CD4-positive, alpha-beta T cell (primary cell): ENCODE data around the gene SPDEF. TPM values are rescaled to one million over a fixed set of nuclear protein-coding genes. Genes with fewer than 3 reads are reported as not detected.

Experiments used
- ATAC-seq: fragments of 200-7000 bp; cut with Tn5 transposase; one replicate; pipeline ENCODE4 v1.10.0; 2022; ENCODE audit warnings: mild to moderate bottlenecking; ENCODE audit not compliant: poor library complexity
- CTCF ChIA-PET: fragments of 350-600 bp; sonication (Branson Sonifier 250); formaldehyde crosslinking; loops from one replicate; lab custom pipeline; 2021; ENCODE audit warnings: antibody characterized with exemption, inconsistent platforms; lab: Charles Lee
- POLR2A ChIA-PET: fragments of 350-600 bp; sonication (Branson Sonifier 250); formaldehyde crosslinking; loops from one replicate; lab custom pipeline; 2021; ENCODE audit warnings: antibody characterized with exemption, inconsistent platforms; lab: Charles Lee
- DNase-seq, 14 experiments: peaks; one replicate each; pipeline ENCODE4 v3.0.0-alpha.2; 2013 to 2020; ENCODE audit warnings: mixed read lengths in 2 of 14
- H3K27ac ChIP-seq, 2 donors: one replicate each; pipeline versions ENCODE4 v1.5.1 to v1.7.0; 2013; ENCODE audit warnings: low read length in 2 of 2, low read depth in 1 of 2, mild to moderate bottlenecking in 1 of 2
- H3K27me3 ChIP-seq, 2 experiments: 1 replicate in 1 of 2; 2 replicates in 1 of 2; pipeline versions ENCODE4 v1.6.1 to v1.7.0; 2013; ENCODE audit warnings: low read length in 2 of 2, control low read depth in 1 of 2, mild to moderate bottlenecking in 1 of 2, moderate library complexity in 1 of 2; ENCODE audit not compliant: insufficient read depth in 2 of 2, control insufficient read depth in 1 of 2
- H3K36me3 ChIP-seq: one replicate; pipeline ENCODE4 v1.6.1; 2013; ENCODE audit warnings: low read length, control low read depth; ENCODE audit not compliant: insufficient read depth
- H3K4me1 ChIP-seq: one replicate; pipeline ENCODE4 v1.6.1; 2013; ENCODE audit warnings: low read length, control low read depth; ENCODE audit not compliant: insufficient read depth
- H3K4me3 ChIP-seq: one replicate; pipeline ENCODE4 v1.5.1; 2013; ENCODE audit warnings: mild to moderate bottlenecking, low read length, moderate library complexity
- H3K9me3 ChIP-seq, 2 experiments: 1 replicate in 1 of 2; 2 replicates in 1 of 2; pipeline versions ENCODE4 v1.6.1 to v1.7.0; 2013; ENCODE audit warnings: low read length in 2 of 2, mild to moderate bottlenecking in 2 of 2, control low read depth in 1 of 2, moderate library complexity in 1 of 2; ENCODE audit not compliant: control insufficient read depth in 1 of 2, insufficient read depth in 1 of 2
- H3K27ac Mint-ChIP-seq: one replicate; pipeline ENCODE4 v1.8.0; 2020; ENCODE audit warnings: mixed read lengths
- H3K27me3 Mint-ChIP-seq: one replicate; pipeline ENCODE4 v1.8.0; 2021; ENCODE audit warnings: mixed read lengths
- H3K36me3 Mint-ChIP-seq: one replicate; pipeline ENCODE4 v1.8.0; 2021; ENCODE audit warnings: low read depth, mixed read lengths
- H3K4me1 Mint-ChIP-seq: one replicate; pipeline ENCODE4 v1.8.0; 2021; ENCODE audit warnings: low read depth, mixed read lengths
- H3K4me3 Mint-ChIP-seq: one replicate; pipeline ENCODE4 v1.8.0; 2020; ENCODE audit warnings: mild to moderate bottlenecking, mixed read lengths
- H3K9me3 Mint-ChIP-seq: one replicate; pipeline ENCODE4 v1.8.0; 2020; ENCODE audit warnings: mixed read lengths
- intact Hi-C, 2 experiments: fragments of 100-400 bp; cut with DNase I in 1 of 2; cut with micrococcal nuclease in 1 of 2; formaldehyde crosslinking; loops; one replicate each; pipeline versions ENCODE4 v1.15.1 to v1.9.0; 2023 to 2025; cut with DNase I, micrococcal nuclease
- total RNA-seq, 174 experiments: library from RNA in 2 of 174; stranded (reverse) in 2 of 174; gene quantifications; one replicate each; pipeline ENCODE4 v1.2.3 and lab custom pipeline; 2021 to 2026
- TF ChIP-seq, protein P1 (sequence below): fragments of 200-600 bp; IDR thresholded peaks from one replicate; pipeline ENCODE4 v1.8.0; 2022; ENCODE audit warnings: antibody characterized with exemption, mild to moderate bottlenecking

Gene SPDEF
- total RNA-seq, 2 experiments from 2014 or later = 0.17 to 0.36 TPM

GRCh38 chr6:34526992-34527728 is 29.0 kb downstream of the SPDEF start:
- H3K9me3 ChIP-seq = no peaks in the 10 kb centered on the region
- POLR2A ChIA-PET = interaction anchor here (0.6 to 2.0 kb wide), 3 partner anchors 73 to 264 kb away, joined by 3 to 5 read pairs (median 3); partner anchors contain the start of gene RPS10
- no peak overlapping the region for H3K27ac ChIP-seq
- no peaks in the 10 kb centered on the region for H3K36me3 Mint-ChIP-seq
- DNase-seq (peak; percentile 94 to 99 (median 97)), ATAC-seq (peak; percentile 98)
- H3K27me3 Mint-ChIP-seq = no peaks in the 10 kb centered on the region
- no peaks in the 10 kb centered on the region for H3K36me3 ChIP-seq
- peak overlapping the region; percentile 75 for H3K27ac Mint-ChIP-seq
- H3K9me3 Mint-ChIP-seq = no peaks in the 10 kb centered on the region
- intact Hi-C loops = loop anchor here (1.0 to 10.0 kb wide), 10 partner anchors 82 to 742 kb away; partner anchors contain the start of genes ANKS1A (in 1 of the 2), BLTP3A (in 1 of the 2), HMGA1 (in 1 of the 2) and ILRUN (in 1 of the 2)
- H3K4me1 ChIP-seq = peaks cover 15% of the 10 kb centered on the region
- TF ChIP-seq, protein P1, sequence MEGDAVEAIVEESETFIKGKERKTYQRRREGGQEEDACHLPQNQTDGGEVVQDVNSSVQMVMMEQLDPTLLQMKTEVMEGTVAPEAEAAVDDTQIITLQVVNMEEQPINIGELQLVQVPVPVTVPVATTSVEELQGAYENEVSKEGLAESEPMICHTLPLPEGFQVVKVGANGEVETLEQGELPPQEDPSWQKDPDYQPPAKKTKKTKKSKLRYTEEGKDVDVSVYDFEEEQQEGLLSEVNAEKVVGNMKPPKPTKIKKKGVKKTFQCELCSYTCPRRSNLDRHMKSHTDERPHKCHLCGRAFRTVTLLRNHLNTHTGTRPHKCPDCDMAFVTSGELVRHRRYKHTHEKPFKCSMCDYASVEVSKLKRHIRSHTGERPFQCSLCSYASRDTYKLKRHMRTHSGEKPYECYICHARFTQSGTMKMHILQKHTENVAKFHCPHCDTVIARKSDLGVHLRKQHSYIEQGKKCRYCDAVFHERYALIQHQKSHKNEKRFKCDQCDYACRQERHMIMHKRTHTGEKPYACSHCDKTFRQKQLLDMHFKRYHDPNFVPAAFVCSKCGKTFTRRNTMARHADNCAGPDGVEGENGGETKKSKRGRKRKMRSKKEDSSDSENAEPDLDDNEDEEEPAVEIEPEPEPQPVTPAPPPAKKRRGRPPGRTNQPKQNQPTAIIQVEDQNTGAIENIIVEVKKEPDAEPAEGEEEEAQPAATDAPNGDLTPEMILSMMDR = peak; percentile 78
- CTCF ChIA-PET = interaction anchor here (0.8 to 1.9 kb wide), 5 partner anchors 33 to 278 kb away, joined by 3 to 6 read pairs (median 3); partner anchors contain the start of gene BLTP3A
- H3K4me3 Mint-ChIP-seq = peak overlapping the region; percentile 54
- H3K4me1 Mint-ChIP-seq = peaks cover 11% of the 10 kb centered on the region
- peak overlapping the region; percentile 26 for H3K4me3 ChIP-seq
- H3K27me3 ChIP-seq = no peaks in the 10 kb centered on the region

DNA sequence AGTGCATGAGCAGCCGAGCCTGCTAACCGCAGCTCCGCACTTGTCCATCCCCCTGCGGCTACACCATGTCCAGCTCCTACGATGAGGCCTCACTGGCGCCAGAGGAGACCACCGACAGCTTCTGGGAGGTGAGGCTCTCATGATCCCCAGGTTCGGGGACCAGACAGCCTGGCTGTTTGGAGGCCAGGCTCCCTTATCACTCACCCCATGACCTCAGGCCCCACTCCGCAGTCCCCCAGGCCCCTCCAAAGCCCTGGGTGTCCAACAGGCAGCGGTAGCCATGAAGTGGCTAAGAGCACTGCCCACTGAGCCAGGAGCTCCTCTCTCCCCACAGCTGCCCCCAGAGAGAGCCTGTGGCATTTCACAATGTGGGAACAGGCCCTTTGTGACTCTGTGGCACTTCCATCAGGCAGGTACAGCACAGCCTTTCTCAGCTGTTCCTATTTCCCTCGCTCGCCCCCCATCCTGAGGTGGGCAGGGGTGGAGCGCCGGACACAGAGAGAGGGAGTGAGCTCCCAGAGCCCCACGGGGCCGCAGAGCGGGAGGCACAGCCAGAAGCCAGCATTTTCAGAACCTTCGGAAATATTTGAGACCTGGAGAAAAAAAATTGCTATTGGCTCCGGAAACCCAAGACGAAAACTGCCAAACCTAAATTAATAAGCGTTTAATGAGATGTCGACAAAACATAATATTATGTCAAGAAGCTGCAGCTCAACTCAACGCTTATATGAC is 29.7 kb downstream of the SPDEF start:
- Mint-ChIP-seq H3K4me1 (peaks cover 11% of the 10 kb centered on the region), H3K4me3 (no peak overlapping the region), H3K9me3 (no peaks in the 10 kb centered on the region), H3K27ac (peak overlapping the region; percentile 75), H3K36me3 (no peaks in the 10 kb centered on the region), H3K27me3 (no peaks in the 10 kb centered on the region)
- CTCF ChIA-PET = interaction anchor here (1.1 to 1.9 kb wide), 3 partner anchors 57 to 277 kb away, joined by 3 to 6 read pairs (median 3); no protein-coding TSS in a partner anchor
- Histone ChIP-seq H3K9me3 (no peaks in the 10 kb centered on the region), H3K36me3 (no peaks in the 10 kb centered on the region), H3K27me3 (no peaks in the 10 kb centered on the region), H3K4me1 (peaks cover 15% of the 10 kb centered on the region), H3K4me3 (peak overlapping the region; percentile 6), H3K27ac (no peak overlapping the region)
- no peak for ATAC-seq
- POLR2A ChIA-PET = interaction anchor here (0.6 to 2.0 kb wide), 2 partner anchors 100 to 265 kb away, joined by 3 to 5 read pairs; partner anchors contain the start of gene RPS10
- intact Hi-C loops = loop anchor here in 1 of 2 experiments (2.0 to 10.0 kb wide), 9 partner anchors 99 to 742 kb away; partner anchors contain the start of genes ANKS1A, BLTP3A, HMGA1 and ILRUN
- TF ChIP-seq, protein P1 = no peak
- peak in 2 of 14 experiments; percentile 9 to 35 for DNase-seq

GRCh38 chr6:34525431-34526175 is 30.5 kb downstream of the SPDEF start:
- ATAC-seq (no peak), DNase-seq (no peak)
- TF ChIP-seq, protein P1 = no peak
- H3K27ac ChIP-seq = no peak overlapping the region
- no peaks in the 10 kb centered on the region for H3K9me3 Mint-ChIP-seq
- ChIA-PET CTCF (no interaction called here), POLR2A (no interaction called here)
- no peaks in the 10 kb centered on the region for H3K9me3 ChIP-seq
- no peak overlapping the region for H3K27ac Mint-ChIP-seq
- no peaks in the 10 kb centered on the region for H3K27me3 ChIP-seq
- H3K36me3 ChIP-seq = no peaks in the 10 kb centered on the region
- H3K4me3 Mint-ChIP-seq = no peak overlapping the region
- H3K4me1 Mint-ChIP-seq = peaks cover 11% of the 10 kb centered on the region
- no peak overlapping the region for H3K4me3 ChIP-seq
- peaks cover 15% of the 10 kb centered on the region for H3K4me1 ChIP-seq
- H3K36me3 Mint-ChIP-seq = no peaks in the 10 kb centered on the region
- intact Hi-C loops = loop anchor here in 1 of 2 experiments (2.0 to 10.0 kb wide), 9 partner anchors 98 to 741 kb away; partner anchors contain the start of genes ANKS1A, BLTP3A, HMGA1 and ILRUN
- H3K27me3 Mint-ChIP-seq = no peaks in the 10 kb centered on the region
